ENCODE data around the gene HAUS8. TPM values are rescaled to one million over a fixed set of nuclear protein-coding genes. Genes with fewer than 3 reads are reported as not detected.

The HAUS8 gene
- polyA plus RNA-seq, 1 donor, result 9.4 TPM

GRCh38 chr19:17058236-17058635 is 17.0 kb downstream of the HAUS8 start:
- Histone ChIP-seq H3K9me3 (ENCODE audit: control insufficient read depth, low read depth, low read length) (no peaks in the 10 kb centered on the region), H3K27me3 (ENCODE audit: control insufficient read depth, insufficient read depth, low read length) (no peaks in the 10 kb centered on the region), H3K4me3 (ENCODE audit: low read length) (no peak overlapping the region), H3K36me3 (ENCODE audit: control insufficient read depth, insufficient read depth, low read length) (peaks cover 38% of the 10 kb centered on the region), H3K27ac (ENCODE audit: low read length) (no peak overlapping the region), H3K4me1 (ENCODE audit: control insufficient read depth, insufficient read depth, low read length) (no peaks in the 10 kb centered on the region)
- WGBS (ENCODE audit: insufficient coverage, low lambda C conversion rate), result no CpG with 5 or more reads among the region's 8 CpGs
- no peak for DNase-seq

- no CpG with 5 or more reads among the region's 15 CpGs for WGBS (ENCODE audit: insufficient coverage, low lambda C conversion rate)
- no peak overlapping the region for H3K4me3 ChIP-seq (ENCODE audit: low read length)
- H3K36me3 ChIP-seq (ENCODE audit: control insufficient read depth, insufficient read depth, low read length), result peaks cover 53% of the 10 kb centered on the region
- H3K27me3 ChIP-seq (ENCODE audit: control insufficient read depth, insufficient read depth, low read length), result no peaks in the 10 kb centered on the region
- no peaks in the 10 kb centered on the region for H3K4me1 ChIP-seq (ENCODE audit: control insufficient read depth, insufficient read depth, low read length)
- no peaks in the 10 kb centered on the region for H3K9me3 ChIP-seq (ENCODE audit: control insufficient read depth, low read depth, low read length)
- no peak overlapping the region for H3K27ac ChIP-seq (ENCODE audit: low read length)
- no peak for DNase-seq
Observed at GRCh38 chr19:17055636-17056035, 19.6 kb downstream of the HAUS8 start.

GRCh38 chr19:17054746-17055145 is 20.5 kb downstream of the HAUS8 start:
- Histone ChIP-seq H3K9me3 (ENCODE audit: control insufficient read depth, low read depth, low read length) (no peaks in the 10 kb centered on the region), H3K27me3 (ENCODE audit: control insufficient read depth, insufficient read depth, low read length) (no peaks in the 10 kb centered on the region), H3K36me3 (ENCODE audit: control insufficient read depth, insufficient read depth, low read length) (peaks cover 57% of the 10 kb centered on the region), H3K4me3 (ENCODE audit: low read length) (no peak overlapping the region), H3K4me1 (ENCODE audit: control insufficient read depth, insufficient read depth, low read length) (no peaks in the 10 kb centered on the region), H3K27ac (ENCODE audit: low read length) (no peak overlapping the region)
- no peak for DNase-seq
- WGBS (ENCODE audit: insufficient coverage, low lambda C conversion rate), result no CpG with 5 or more reads among the region's 5 CpGs

GRCh38 chr19:17052439-17052838 is 22.8 kb downstream of the HAUS8 start:
- Histone ChIP-seq H3K27me3 (ENCODE audit: control insufficient read depth, insufficient read depth, low read length) (no peaks in the 10 kb centered on the region), H3K4me1 (ENCODE audit: control insufficient read depth, insufficient read depth, low read length) (no peaks in the 10 kb centered on the region), H3K4me3 (ENCODE audit: low read length) (no peak overlapping the region), H3K9me3 (ENCODE audit: control insufficient read depth, low read depth, low read length) (no peaks in the 10 kb centered on the region), H3K36me3 (ENCODE audit: control insufficient read depth, insufficient read depth, low read length) (peaks cover 43% of the 10 kb centered on the region), H3K27ac (ENCODE audit: low read length) (no peak overlapping the region)
- DNase-seq, result no peak
- 70% methylated on average over 2 of the region's 8 CpGs for WGBS (ENCODE audit: insufficient coverage, low lambda C conversion rate)

- H3K27ac ChIP-seq (ENCODE audit: low read length), result no peak overlapping the region
- H3K27me3 ChIP-seq (ENCODE audit: control insufficient read depth, insufficient read depth, low read length), result no peaks in the 10 kb centered on the region
- 60% methylated on average over 2 of the region's 18 CpGs for WGBS (ENCODE audit: insufficient coverage, low lambda C conversion rate)
- peaks cover 38% of the 10 kb centered on the region for H3K36me3 ChIP-seq (ENCODE audit: control insufficient read depth, insufficient read depth, low read length)
- no peak for DNase-seq
- no peaks in the 10 kb centered on the region for H3K9me3 ChIP-seq (ENCODE audit: control insufficient read depth, low read depth, low read length)
- H3K4me1 ChIP-seq (ENCODE audit: control insufficient read depth, insufficient read depth, low read length), result no peaks in the 10 kb centered on the region
- no peak overlapping the region for H3K4me3 ChIP-seq (ENCODE audit: low read length)
Observed at GRCh38 chr19:17049711-17050280, 25.5 kb downstream of the HAUS8 start.

- Histone ChIP-seq H3K27me3 (ENCODE audit: control insufficient read depth, insufficient read depth, low read length) (no peaks in the 10 kb centered on the region), H3K4me1 (ENCODE audit: control insufficient read depth, insufficient read depth, low read length) (no peaks in the 10 kb centered on the region), H3K4me3 (ENCODE audit: low read length) (no peak overlapping the region), H3K36me3 (ENCODE audit: control insufficient read depth, insufficient read depth, low read length) (peaks cover 33% of the 10 kb centered on the region), H3K27ac (ENCODE audit: low read length) (no peak overlapping the region), H3K9me3 (ENCODE audit: control insufficient read depth, low read depth, low read length) (no peaks in the 10 kb centered on the region)
- DNase-seq, result no peak
- 100% methylated on average over 1 of the region's 16 CpGs for WGBS (ENCODE audit: insufficient coverage, low lambda C conversion rate)
Observed at GRCh38 chr19:17048885-17049453, 26.3 kb downstream of the HAUS8 start.

- H3K4me1 ChIP-seq (ENCODE audit: control insufficient read depth, insufficient read depth, low read length), result peaks cover 5% of the 10 kb centered on the region
- peaks cover 16% of the 10 kb centered on the region for H3K36me3 ChIP-seq (ENCODE audit: control insufficient read depth, insufficient read depth, low read length)
- WGBS (ENCODE audit: insufficient coverage, low lambda C conversion rate), result no CpG with 5 or more reads among the region's 5 CpGs
- no peak overlapping the region for H3K4me3 ChIP-seq (ENCODE audit: low read length)
- H3K9me3 ChIP-seq (ENCODE audit: control insufficient read depth, low read depth, low read length), result no peaks in the 10 kb centered on the region
- H3K27ac ChIP-seq (ENCODE audit: low read length), result no peak overlapping the region
- no peak for DNase-seq
- no peaks in the 10 kb centered on the region for H3K27me3 ChIP-seq (ENCODE audit: control insufficient read depth, insufficient read depth, low read length)
Observed at GRCh38 chr19:17045907-17046502, 29.2 kb downstream of the HAUS8 start.

- DNase-seq, result no peak
- Histone ChIP-seq H3K4me3 (ENCODE audit: low read length) (no peak overlapping the region), H3K36me3 (ENCODE audit: control insufficient read depth, insufficient read depth, low read length) (no peaks in the 10 kb centered on the region), H3K9me3 (ENCODE audit: control insufficient read depth, low read depth, low read length) (no peaks in the 10 kb centered on the region), H3K4me1 (ENCODE audit: control insufficient read depth, insufficient read depth, low read length) (peaks cover 5% of the 10 kb centered on the region), H3K27me3 (ENCODE audit: control insufficient read depth, insufficient read depth, low read length) (no peaks in the 10 kb centered on the region), H3K27ac (ENCODE audit: low read length) (no peak overlapping the region)
- no CpG with 5 or more reads among the region's 7 CpGs for WGBS (ENCODE audit: insufficient coverage, low lambda C conversion rate)
Observed at GRCh38 chr19:17043744-17044143, 31.5 kb downstream of the HAUS8 start.

- no peak overlapping the region for H3K4me3 ChIP-seq (ENCODE audit: low read length)
- H3K9me3 ChIP-seq (ENCODE audit: control insufficient read depth, low read depth, low read length), result no peaks in the 10 kb centered on the region
- peak; percentile 20 to 37 for DNase-seq
- WGBS (ENCODE audit: insufficient coverage, low lambda C conversion rate), result 54% methylated on average over 3 of the region's 11 CpGs
- H3K4me1 ChIP-seq (ENCODE audit: control insufficient read depth, insufficient read depth, low read length), result peaks cover 5% of the 10 kb centered on the region
- H3K36me3 ChIP-seq (ENCODE audit: control insufficient read depth, insufficient read depth, low read length), result no peaks in the 10 kb centered on the region
- no peaks in the 10 kb centered on the region for H3K27me3 ChIP-seq (ENCODE audit: control insufficient read depth, insufficient read depth, low read length)
- no peak overlapping the region for H3K27ac ChIP-seq (ENCODE audit: low read length)
Observed at GRCh38 chr19:17041976-17042375, 33.3 kb downstream of the HAUS8 start.

- DNase-seq, result no peak
- 66% methylated on average over 2 of the region's 15 CpGs for WGBS (ENCODE audit: insufficient coverage, low lambda C conversion rate)
- Histone ChIP-seq H3K27ac (ENCODE audit: low read length) (no peak overlapping the region), H3K9me3 (ENCODE audit: control insufficient read depth, low read depth, low read length) (no peaks in the 10 kb centered on the region), H3K4me1 (ENCODE audit: control insufficient read depth, insufficient read depth, low read length) (peaks cover 5% of the 10 kb centered on the region), H3K36me3 (ENCODE audit: control insufficient read depth, insufficient read depth, low read length) (no peaks in the 10 kb centered on the region), H3K4me3 (ENCODE audit: low read length) (no peak overlapping the region), H3K27me3 (ENCODE audit: control insufficient read depth, insufficient read depth, low read length) (no peaks in the 10 kb centered on the region)
Observed at GRCh38 chr19:17037966-17038500, 37.2 kb downstream of the HAUS8 start.
